ELR (cell line): Measurements from ENCODE around the gene BCAS3.

ENCODE experiments used
- DNase-seq: peaks from one replicate; pipeline ENCODE4 v3.0.0-alpha.2; 2015; ENCODE audit warnings: low read depth

The BCAS3 gene

DNA sequence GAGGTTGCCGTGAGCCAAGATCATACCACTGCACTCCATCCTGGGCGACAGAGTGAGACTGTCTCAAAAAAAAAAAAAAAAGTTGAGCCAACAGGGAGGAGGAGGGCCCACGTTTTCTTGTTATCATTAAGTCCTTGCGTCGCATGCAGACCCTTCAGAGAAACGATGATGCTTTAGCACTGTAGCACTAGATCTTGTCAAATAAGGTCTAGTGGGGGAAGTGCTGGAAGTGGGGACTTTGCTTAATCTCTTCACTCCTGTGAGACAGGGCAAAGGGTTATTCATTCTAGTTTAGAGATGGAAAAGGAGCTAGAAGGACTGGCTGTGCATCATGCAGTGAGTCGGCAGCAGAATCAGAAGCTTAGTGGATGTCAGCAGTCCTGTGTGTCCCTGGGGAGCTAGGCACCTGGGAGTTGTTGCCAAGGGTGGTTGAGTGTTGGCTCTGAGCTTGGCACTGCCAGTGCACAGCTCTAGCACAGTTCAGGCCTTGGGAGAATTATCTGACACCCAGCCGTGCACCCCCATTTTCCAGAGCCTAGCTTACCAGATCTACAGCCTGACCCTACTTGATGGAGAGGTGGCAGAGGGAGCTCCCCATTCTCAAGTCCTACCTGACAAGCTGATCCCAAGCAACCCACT lies 688.5 kb downstream of the BCAS3 start:
- no peak for DNase-seq

DNA sequence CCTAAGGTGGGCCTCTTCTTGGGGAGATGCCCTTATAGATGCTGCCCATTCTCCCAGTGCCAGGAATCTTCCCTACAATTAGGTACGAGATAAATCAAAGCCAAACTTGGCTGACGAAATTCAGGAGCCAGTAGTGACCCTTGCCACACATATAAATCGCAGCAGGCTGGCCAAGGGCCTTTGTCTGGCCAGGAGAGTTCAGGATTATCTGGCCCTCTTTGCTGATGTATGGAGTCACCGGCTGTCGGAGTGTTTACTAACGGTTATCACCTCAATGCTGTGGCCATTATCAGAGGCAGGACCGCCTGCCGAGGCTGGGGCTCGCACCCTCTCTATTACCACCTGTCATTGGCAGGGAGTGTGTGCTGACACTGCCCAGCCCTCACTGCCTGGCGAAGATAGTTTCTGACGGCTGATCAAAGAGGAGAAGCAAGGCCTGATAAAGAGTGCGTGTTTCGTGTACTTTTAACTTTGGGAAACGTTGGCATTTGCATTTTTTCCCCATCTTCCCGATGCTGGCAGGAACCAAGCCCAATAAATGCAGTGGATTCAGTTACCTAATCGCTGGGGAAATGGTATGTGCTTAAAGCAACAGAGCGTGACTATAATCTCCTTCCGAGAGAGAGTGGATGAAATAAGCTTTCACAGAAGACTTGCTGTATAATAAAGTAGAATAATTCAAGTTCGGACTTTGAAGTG lies 689.2 kb downstream of the BCAS3 start:
- no peak for DNase-seq

DNA sequence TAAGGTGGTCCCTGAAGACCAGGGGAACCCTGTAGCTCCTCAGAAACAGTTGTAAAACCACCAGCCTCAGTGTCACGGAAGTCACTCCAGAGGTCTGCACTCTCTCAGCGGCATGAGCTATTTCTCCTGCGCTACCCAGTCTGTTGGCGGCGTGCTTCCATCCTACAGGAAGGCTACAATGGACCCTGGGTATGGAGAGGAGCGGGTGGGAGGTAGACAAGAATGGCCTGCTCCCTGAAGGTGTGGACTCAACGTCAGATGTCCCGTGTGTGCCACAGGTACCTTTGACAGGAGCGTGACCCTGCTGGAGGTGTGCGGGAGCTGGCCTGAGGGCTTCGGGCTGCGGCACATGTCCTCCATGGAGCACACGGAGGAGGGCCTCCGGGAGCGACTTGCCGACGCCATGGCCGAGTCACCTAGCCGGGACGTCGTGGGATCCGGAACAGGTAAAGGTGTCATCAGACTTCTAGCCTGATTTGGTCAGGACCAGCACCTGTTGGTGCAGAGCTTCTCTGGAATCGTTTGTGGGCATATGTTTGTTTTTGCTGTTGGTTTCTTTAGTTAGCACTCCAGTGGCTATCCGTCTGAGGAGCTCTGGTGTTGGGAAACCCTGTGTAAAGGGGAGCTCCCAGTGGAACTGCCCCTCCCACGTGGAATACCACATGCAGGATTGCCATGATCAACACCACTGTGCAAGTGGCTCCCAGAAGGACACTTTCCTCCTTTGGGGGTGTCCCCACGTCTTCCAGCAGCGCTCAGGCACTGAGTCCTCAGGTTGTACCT lies 690.6 kb downstream of the BCAS3 start:
- no peak for DNase-seq

DNA sequence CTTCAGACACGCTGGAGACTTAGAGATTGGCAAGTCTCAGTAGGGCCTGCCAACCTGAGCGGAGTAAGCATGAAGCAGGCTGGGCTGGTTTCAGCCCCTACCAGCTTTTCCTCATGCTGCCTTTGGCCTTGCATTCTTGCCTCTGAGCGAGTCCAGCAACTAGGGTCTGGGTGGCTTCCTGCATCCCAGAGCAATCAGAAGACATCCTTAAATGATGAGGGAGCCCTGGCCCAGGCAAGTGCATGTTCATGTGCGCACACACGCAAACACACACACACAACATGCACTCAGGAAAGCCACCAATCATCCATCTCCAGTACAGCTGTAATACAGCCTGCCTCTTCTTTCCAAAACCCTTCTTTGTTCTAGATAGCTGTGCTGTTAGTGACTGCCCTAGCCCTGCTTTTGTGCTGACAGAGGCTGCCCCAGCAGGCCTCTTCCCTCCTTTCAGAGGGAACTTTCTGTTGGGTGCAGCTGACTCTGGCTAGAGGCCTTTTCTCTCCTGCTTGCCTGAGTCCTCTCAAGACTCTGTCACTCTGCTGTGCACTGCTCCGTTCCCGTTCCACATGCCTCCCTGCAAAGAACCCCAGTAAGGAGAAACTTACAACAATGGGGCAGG lies 691.3 kb downstream of the BCAS3 start:
- DNase-seq = no peak

DNA sequence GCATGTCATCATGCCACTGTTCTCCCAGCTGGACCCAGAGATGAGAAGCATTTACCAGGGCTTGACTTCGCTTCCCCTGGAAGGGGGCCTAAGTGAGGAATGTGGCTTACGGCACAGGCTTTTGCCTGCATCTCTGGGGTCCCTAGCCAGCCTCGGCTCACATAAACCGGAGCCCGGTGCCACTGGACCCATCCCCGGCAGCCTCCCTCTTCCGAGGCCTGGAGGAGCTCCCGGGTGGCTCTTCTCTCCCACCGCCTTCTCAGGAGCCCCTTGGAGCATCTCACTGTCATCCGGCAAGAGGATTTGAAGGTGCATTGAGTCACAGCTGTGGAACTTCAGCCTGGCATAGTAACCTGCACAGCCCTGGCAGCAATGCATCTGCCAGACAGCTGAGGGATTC lies 692.1 kb downstream of the BCAS3 start:
- DNase-seq = no peak

DNA sequence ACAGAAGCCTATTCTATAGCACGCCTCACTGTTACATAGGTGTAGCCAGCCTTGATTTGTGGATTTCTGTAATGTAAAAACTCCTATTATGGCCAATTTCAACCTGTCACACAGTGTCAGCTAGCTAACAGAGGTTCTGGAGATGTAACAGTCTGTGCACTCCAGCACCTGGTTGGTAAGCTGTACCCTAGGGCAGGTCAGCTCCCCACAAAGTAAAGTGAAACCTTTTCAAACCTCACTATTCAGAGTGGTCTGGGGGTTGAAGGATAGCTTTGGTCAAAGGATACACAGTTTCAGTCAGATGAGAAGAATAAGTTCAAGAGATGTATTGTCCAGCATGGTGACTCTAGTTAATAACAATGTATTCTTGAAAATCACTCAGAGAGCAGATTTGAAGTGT lies 693.5 kb downstream of the BCAS3 start:
- DNase-seq = no peak

DNA sequence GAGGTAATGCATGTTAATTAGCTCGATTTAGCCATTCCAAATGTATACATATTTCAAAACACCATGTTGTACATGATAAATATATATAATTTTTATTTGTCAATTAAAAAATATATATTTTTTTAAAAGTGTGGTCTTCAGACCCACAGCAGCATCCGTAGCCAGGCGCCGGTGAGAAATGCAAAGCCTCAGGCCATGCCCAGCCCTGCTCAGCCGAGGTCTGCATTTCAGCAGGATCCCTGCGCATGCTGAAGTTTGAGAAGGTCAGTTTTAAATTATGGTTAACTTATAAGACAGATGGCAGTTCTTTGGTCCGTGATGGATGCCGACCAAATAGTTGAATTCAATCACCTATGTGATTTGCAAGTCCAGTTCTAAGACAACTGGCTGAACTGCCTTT lies 694.0 kb downstream of the BCAS3 start:
- no peak for DNase-seq

DNA sequence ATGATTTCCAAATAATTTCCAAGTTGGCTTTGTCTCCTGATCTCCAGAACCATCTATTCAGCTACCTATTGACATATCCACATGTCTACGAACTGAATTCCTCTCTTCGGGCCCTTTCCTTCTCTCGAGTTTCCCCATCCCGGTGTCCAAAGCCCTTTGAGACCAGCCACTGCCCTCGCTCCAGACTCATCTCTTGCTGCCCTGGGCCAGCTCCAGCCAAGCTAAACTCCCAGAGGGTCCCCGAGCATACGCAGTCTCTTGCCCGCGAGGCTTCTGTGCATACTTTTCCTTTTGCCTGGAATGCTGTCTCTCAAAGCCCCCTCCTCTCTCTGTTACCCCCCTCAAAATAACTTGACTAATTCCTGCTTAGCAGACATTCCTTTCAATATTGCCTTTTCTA lies 694.8 kb downstream of the BCAS3 start:
- DNase-seq = no peak

DNA sequence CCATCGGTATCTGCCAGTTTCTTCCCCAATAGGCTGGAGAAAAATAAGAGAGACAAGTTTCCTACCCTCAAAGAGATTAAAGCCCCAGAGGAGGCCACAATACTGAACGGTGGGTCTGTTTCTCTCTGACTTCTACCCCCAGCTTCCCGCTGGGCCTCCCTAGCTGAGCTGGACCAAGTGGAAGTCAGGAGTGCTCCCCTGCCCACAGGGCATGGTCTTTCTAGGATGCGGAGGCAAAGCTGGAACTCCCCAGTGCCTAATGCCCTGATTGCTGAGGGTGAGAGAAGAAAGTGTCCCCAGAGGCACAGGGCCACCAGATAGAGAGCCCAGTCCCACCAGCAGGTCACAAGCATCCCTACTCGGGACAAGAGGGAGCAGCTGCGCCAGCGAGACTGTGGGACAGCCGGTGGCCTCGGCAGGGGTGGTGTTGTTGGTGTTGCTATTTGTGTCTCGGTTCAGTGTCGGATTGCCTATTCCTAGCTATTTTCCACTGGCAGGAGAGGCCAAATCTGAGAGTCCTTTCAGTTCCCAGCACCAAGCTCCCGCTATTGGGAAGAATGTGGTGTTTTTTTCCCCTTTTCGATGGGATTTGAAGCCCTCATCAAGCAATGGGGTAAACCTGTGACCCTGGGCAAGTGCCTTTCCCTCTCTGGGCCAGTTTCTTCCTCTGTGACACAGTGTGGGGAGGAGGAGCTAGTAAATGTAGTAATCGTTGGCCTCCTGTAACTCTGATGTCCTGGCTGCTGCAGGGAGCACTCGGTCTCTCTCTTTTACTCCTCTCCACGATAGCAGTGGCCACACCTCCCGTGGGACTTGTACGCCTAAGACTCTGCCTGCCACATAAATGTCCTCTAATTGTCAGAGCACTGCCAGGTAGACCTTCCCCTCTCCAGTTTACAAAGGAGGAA lies 699.5 kb downstream of the BCAS3 start:
- no peak for DNase-seq

DNA sequence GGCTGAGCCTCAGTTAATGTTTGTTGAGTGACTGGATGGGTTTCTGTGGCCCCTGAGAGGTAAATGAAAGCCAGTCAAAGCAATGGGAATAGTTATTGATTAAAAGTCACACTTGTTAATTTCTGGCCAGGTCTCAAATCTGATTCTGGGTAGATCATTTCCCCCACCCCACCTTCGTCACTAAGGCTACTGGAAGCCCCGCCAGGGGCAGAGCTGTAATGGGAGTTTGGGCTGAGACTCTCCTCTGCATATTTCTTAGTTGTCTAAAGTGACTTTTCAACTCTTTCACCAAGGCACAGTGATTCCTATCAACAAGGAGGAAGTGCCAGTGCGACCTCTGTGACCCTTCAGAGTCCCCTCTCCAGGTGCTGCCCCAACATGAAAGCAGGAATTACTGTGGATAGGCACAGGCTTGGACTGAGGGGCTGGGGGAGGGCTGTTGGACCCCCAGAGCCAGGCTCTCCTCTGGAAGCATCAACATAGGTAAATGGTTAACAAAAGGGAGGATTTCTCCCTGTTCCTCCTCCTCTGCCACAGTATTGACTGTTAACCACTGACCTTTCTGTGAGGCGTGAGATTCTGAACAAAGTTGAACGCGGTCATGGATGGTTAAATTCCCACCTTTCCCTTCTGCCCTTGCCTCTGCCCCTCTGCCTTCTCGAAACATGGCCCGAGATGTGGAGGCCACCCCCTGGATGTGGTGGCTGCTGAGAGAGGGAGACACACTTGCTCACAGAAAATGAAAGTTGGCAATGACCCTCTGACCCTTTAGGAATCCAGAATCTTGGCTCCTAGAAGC lies 701.2 kb downstream of the BCAS3 start:
- DNase-seq = no peak

DNA sequence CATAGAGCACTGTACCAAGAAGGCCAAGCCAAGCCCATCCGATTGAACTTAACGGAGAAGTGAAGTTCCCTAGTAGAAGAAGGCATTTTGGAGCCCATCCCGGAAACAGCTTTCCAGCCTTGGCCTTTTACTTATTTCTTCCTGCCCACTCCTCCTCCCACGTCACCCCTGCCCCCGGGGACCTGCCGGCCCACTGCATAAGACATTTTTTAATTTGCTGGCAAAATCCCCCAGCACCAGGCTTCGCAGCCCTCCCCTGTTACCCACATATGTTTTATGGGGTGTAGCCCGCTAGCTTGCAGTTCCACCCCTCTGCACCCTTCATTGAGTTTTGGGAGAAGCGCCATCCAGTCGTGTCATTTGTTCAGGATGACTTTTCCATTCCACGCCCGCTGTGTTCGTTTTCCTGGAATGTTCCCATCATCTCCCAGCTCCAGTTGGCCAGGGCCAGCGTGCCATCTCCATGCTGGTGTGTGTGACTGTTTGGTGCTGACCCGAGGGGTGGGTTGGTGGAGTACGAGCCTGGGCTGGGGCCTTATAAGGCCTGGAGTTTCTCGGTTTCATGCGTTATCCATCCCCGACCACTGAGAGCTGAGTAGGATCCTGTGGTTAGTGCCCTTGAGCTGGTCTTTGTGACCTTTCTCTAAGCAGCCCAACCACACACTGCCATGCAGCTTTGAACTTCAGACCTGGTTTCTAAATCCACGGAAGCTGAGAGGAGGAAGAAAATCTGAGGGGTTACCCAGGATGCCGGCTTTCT lies 702.0 kb downstream of the BCAS3 start:
- DNase-seq = no peak

DNA sequence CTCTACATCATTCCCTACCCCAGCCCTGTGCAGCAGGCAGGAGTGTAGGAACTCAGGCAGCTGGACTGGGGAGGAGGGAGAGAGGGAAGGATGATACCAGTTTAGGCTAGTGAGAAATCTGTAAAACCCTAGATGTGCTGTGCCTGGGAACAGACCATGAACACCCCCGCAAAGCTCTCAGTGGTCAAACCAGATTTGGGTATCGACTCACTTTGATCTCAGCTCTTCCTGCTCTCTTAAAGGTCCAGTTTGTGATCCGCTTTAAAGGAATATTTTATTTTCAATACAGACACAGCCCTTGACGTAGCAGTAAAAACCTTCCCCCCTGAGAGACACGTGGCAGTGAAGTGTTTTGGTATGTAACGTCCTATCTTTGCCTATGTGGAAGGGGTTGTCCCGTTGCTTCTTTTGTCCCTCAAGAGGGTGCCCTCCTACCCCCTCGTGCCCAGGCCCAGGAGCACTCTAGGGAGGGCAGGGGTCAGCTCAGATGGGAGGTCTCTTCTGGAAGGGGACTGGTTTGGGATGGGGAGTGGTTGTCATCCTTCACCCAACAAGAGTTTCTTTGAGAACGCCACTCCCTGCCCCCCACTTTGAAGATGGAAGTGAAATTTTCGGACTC lies 702.7 kb downstream of the BCAS3 start:
- DNase-seq = no peak

DNA sequence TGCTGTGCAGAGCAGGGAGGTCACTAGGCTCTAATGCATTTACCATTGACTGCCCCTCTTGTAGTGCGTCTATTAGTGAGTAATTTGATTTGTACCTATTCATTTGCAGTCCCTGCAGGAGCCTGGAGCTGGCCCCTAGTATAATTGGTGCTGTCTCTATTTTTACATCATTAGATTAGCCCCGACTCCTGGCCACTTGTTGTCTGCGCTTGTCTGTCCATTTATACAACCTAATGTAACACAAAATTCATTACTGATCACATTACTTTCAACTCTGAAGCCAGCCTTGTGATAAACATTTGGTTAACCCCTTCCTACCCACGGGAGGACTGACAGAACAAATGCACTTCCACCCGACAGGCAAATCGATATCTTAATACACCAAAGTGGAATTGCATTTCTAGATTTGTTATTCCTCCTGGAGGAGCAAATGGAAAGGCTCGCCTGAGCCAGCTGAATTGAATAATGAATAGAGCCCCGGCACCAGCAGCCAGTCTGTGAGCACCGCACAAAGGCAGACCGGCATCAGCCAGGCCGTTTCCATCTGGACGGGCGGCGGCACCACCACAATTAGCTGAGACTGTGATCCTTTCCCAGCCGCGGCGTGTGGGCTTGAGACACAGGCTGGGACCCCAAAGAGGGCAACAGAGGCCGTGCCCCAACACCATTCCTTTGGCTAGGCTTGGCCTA lies 703.3 kb downstream of the BCAS3 start:
- no peak for DNase-seq

DNA sequence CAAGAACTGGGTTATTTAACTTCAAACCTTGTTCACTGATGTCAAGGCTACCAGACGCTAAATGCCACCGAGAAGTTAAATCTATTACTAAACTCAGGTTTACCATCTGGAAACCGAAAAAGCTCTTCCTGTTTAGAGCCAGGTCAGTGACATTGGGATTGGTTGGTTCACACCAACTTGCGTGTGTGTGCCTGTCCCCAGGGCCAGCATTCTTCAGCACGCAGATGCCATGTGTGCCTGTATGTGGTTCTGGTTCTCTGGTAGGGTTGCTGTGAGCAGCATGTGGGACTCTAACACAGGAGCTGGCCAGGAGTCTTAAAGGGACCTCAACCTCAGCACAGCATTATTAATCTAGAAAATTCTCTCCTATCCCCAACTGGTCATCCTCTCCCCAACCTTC lies 703.9 kb downstream of the BCAS3 start:
- no peak for DNase-seq

DNA sequence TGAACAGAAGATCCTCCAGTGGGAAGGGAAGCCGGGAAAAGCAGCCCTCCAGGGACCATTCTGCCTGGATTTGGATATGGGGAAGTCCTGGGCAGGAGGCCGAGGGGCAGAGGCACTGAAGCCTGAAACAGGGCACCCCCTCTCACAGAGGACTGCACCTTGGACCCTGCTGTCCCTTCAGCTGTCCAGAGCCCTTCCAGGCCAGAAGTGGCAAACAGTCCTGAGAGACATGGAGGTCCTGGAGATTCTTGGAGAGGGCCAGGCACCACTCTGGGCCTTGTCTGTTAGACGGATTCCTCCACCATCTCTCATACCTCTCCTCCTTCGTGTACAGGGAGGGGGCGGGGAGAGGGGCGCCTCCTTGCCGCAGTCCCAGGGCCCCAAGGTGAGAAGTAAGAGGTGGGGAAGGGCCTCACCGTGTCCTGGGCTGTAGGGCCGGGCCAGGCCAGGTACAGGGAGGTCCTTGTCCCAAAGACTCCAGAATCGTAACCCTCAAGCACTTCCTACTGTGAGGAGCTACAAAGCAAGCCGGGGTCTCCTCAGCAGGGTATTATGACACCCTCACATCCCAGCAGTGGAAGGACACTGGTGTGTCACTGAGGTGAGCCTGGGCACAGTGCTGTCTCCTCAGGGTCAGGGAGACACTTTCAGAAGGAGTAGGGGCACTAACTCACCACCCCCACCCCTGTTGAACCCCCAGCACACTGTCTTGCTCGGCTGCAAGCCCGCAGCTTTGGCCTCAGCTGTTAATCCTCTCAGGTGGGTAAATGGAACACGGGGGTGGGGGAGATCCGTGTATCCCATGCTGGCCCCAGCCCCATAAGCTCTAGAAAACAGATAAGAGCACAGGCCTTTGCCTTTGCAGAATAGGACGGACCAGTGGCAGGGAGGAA lies 705.4 kb downstream of the BCAS3 start:
- no peak for DNase-seq

DNA sequence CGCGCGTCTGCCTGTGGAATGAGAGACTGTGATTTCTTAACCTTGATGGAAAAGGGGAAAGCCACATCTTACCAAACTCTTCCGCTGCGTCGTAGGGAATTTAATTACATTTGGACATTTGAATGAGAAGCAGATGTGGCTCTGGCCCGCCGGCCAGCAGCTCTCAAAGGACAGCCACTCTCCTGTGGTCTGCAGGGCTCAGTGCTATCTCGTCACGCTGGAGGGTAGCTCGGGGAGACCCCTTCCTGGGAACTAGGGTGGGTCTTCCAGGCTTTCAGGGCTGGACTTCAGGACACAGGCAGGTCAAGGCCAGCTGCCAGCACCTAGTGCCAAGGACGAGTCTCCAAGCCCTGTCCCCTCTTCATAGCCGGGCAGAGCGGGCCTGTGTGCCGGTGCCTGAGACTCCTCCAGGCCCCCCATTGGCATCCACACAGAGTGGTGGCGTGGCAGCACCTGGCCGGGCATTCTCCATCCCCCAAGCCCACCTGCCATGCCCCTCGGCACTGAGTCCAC lies 706.1 kb downstream of the BCAS3 start:
- no peak for DNase-seq

DNA sequence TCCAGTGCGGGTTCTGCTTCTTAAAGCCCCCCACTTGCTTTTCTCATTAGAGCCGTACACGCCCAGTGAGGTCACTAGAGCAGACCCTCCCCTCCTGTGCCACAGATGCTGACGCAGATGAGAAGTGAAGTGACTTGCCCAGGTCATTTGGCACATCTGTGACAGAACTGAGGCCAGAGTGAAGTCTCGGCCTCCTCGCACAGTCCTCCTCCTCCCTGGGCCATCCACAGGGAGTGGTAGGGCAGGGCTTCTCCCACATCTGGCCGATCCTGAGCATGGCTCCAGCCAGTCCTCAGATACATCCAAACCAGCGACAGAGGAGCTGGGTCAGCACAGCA lies 706.7 kb downstream of the BCAS3 start:
- no peak for DNase-seq
